B cell (primary cell): Measurements from ENCODE around the gene OTULIN. TPM values are rescaled to one million over a fixed set of nuclear protein-coding genes. Genes with fewer than 3 reads are reported as not detected.

Experiments
- ATAC-seq: fragments of 200-7000 bp; cut with Tn5 transposase; one replicate; pipeline ENCODE4 v1.10.0; 2021; ENCODE audit warnings: low read depth, mild to moderate bottlenecking, moderate number of reproducible peaks, moderate library complexity
- CTCF ChIA-PET: fragments of 350-600 bp; sonication (Branson Sonifier 250); formaldehyde crosslinking; loops from one replicate; lab custom pipeline; 2021; ENCODE audit warnings: antibody characterized with exemption, inconsistent platforms; lab: Charles Lee
- POLR2A ChIA-PET: fragments of 350-600 bp; sonication (Branson Sonifier 250); formaldehyde crosslinking; loops from one replicate; lab custom pipeline; 2021; ENCODE audit warnings: antibody characterized with exemption; lab: Charles Lee
- DNase-seq: peaks from one replicate; pipeline ENCODE4 v3.0.0; 2013
- H2AFZ ChIP-seq: 2 replicates; pipeline ENCODE4 v1.6.1; 2012; ENCODE audit warnings: mild to moderate bottlenecking, low read depth, low read length; ENCODE audit not compliant: insufficient read depth, poor library complexity, severe bottlenecking
- H3K27ac ChIP-seq, 2 donors: 1 replicate in 1 of 2; 2 replicates in 1 of 2; pipeline ENCODE4 v1.5.1; 2012 to 2013; ENCODE audit warnings: low read length in 2 of 2, mild to moderate bottlenecking in 2 of 2, moderate library complexity in 1 of 2
- H3K27me3 ChIP-seq, 4 experiments: fragments of 200-600 bp in 1 of 4; sonication (generic) in 1 of 4; replicated peaks in 1 of 4; 1 replicate in 2 of 4; 2 replicates in 2 of 4; pipeline versions ENCODE4 v1.6.1 to v1.7.0; 2013 to 2016; ENCODE audit warnings: low read length in 3 of 4, mild to moderate bottlenecking in 2 of 4, mixed read lengths in 1 of 4, moderate library complexity in 1 of 4; ENCODE audit not compliant: insufficient read depth in 4 of 4, control insufficient read depth in 3 of 4; ENCODE audit errors: control extremely low read depth in 1 of 4
- H3K36me3 ChIP-seq, 2 experiments: replicated peaks in 1 of 2; 1 replicate in 1 of 2; 2 replicates in 1 of 2; pipeline versions ENCODE4 v1.6.1 to v1.7.1; 2013; ENCODE audit warnings: low read length in 1 of 2; ENCODE audit not compliant: insufficient read depth in 2 of 2, control insufficient read depth in 1 of 2; ENCODE audit errors: control extremely low read depth in 1 of 2, extremely low read depth in 1 of 2
- H3K4me1 ChIP-seq, 2 donors: fragments of 200-600 bp in 1 of 2; sonication (generic) in 1 of 2; 1 replicate in 1 of 2; 2 replicates in 1 of 2; pipeline versions ENCODE4 v1.5.1 to v1.6.1; 2013 to 2017; ENCODE audit warnings: low read length in 2 of 2; ENCODE audit not compliant: control insufficient read depth in 2 of 2, insufficient read depth in 2 of 2
- H3K4me2 ChIP-seq: replicated peaks from 2 replicates; pipeline ENCODE3; 2012; ENCODE audit warnings: mild to moderate bottlenecking, low read depth, low read length; ENCODE audit not compliant: poor library complexity, severe bottlenecking
- H3K4me3 ChIP-seq, 5 experiments: fragments of 200-600 bp in 1 of 5; sonication (generic) in 1 of 5; 1 replicate in 3 of 5; 2 replicates in 2 of 5; pipeline versions ENCODE4 v1.5.1 to v1.7.0; 2011 to 2016; ENCODE audit warnings: low read length in 4 of 5, mild to moderate bottlenecking in 4 of 5, low read depth in 2 of 5, control low read depth in 1 of 5, moderate library complexity in 1 of 5; ENCODE audit not compliant: insufficient read depth in 1 of 5; ENCODE audit errors: control extremely low read depth in 1 of 5, extremely low read depth in 1 of 5
- H3K79me2 ChIP-seq: fragments of 200-600 bp; sonication (generic); one replicate; pipeline ENCODE4 v1.6.0; 2016; ENCODE audit warnings: low read length; ENCODE audit not compliant: control insufficient read depth, insufficient read depth
- H3K9ac ChIP-seq: fragments of 200-600 bp; sonication (generic); 2 replicates; pipeline ENCODE4 v1.6.1; 2017; ENCODE audit warnings: mild to moderate bottlenecking, low read length, moderate library complexity
- H3K9me3 ChIP-seq, 3 donors: one replicate each; pipeline versions ENCODE4 v1.6.1 to v1.7.1; 2013; ENCODE audit warnings: low read length in 2 of 3; ENCODE audit not compliant: control insufficient read depth in 2 of 3, insufficient read depth in 1 of 3; ENCODE audit errors: control extremely low read depth in 1 of 3
- H4K20me1 ChIP-seq: 2 replicates; pipeline ENCODE4 v1.6.0; 2012; ENCODE audit warnings: mild to moderate bottlenecking, low read length; ENCODE audit not compliant: insufficient read depth, control insufficient read depth, poor library complexity, severe bottlenecking
- H3K27ac Mint-ChIP-seq: one replicate; pipeline ENCODE4 v1.8.0; 2021; ENCODE audit warnings: mixed read lengths
- H3K27me3 Mint-ChIP-seq: one replicate; pipeline ENCODE4 v1.8.0; 2021; ENCODE audit warnings: mixed read lengths
- H3K4me1 Mint-ChIP-seq: one replicate; pipeline ENCODE4 v1.8.0; 2021; ENCODE audit warnings: mixed read lengths
- H3K4me3 Mint-ChIP-seq: one replicate; pipeline ENCODE4 v1.8.0; 2021; ENCODE audit warnings: mixed read lengths
- H3K9me3 Mint-ChIP-seq: one replicate; pipeline ENCODE4 v1.8.0; 2022; ENCODE audit warnings: mixed read lengths; ENCODE audit not compliant: insufficient read depth
- EZH2 ChIP-seq: IDR thresholded peaks from 2 replicates; pipeline ENCODE4 v1.6.1; 2012; ENCODE audit warnings: borderline replicate concordance, low read depth, mild to moderate bottlenecking, moderate library complexity, low read length; ENCODE audit not compliant: insufficient read depth, poor library complexity, severe bottlenecking
- WGBS: methylation state at CpG from one replicate; pipeline ENCODE4 v1.1.5; 2013; ENCODE audit warnings: missing lambda C conversion rate; ENCODE audit not compliant: insufficient coverage; 5-methylcytosine and 5-hydroxymethylcytosine counted together
- intact Hi-C: fragments of 100-400 bp; cut with micrococcal nuclease; formaldehyde crosslinking; loops from one replicate; pipeline ENCODE4 v1.10.0; 2022
- polyA plus RNA-seq: library from polyadenylated mRNA; depleted of rRNA; stranded (reverse); fragments of >200 nt; gene quantifications from 2 replicates; pipeline ENCODE4 v1.2.3, GENCODE V29; 2012
- total RNA-seq, 2 donors: library from RNA; stranded (reverse); fragments of 120-200 nt in 1 of 2; gene quantifications; 1 replicate in 1 of 2; 2 replicates in 1 of 2; pipeline versions ENCODE4 v1.2.3 to v1.2.4, GENCODE V29; 2013 to 2022
- TF ChIP-seq, protein P1 (sequence below): fragments of 200-600 bp; IDR thresholded peaks from one replicate; pipeline ENCODE4 v1.8.0; 2022; ENCODE audit warnings: antibody characterized with exemption, mild to moderate bottlenecking

OTULIN gene
- total and polyA plus RNA-seq, 2 donors (not counting 1 experiment from before 2014, with no cell fraction given): 8.4 to 64.4 TPM

DNA sequence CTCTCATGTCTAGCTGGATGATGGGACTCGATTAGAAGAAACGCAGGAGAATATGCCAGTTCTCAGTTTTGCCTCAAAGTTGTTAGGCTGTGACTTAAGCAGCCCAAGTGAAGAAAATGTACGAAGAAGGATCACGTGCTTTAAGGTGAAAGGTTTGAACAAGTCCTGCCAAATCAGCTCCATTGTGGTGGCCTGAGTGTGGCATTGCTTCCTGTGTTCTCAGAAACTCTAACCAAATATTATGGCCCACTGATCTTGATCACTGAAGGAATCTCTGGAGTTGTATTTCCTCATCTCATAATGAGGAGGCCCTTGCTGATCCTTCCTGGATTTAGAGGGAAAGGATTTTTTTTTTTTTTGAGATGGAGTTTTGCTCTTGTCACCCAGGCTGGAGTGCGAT, 44.0 kb downstream of the OTULIN start:
- ATAC-seq: no peak
- peaks cover 27% of the 10 kb centered on the region for H3K4me1 Mint-ChIP-seq
- Histone ChIP-seq H3K79me2 (no peaks in the 10 kb centered on the region), H3K36me3 (peaks cover 2 to 54% of the 10 kb centered on the region in 2 experiments), H3K4me1 (peaks cover 15 to 16% of the 10 kb centered on the region in 2 donors), H3K27me3 (no peaks in the 10 kb centered on the region), H3K27ac (peak overlapping the region in 1 of 2 donors; percentile 75), H3K4me3 (no peak overlapping the region), H4K20me1 (no peaks in the 10 kb centered on the region), H2AFZ (no peak overlapping the region), H3K9me3 (no peaks in the 10 kb centered on the region), H3K4me2 (no peak overlapping the region), H3K9ac (no peak overlapping the region)
- H3K27ac Mint-ChIP-seq: peak overlapping the region; percentile 39
- POLR2A ChIA-PET: no interaction called here
- H3K4me3 Mint-ChIP-seq: no peak overlapping the region
- no peaks in the 10 kb centered on the region for H3K27me3 Mint-ChIP-seq
- TF ChIP-seq, protein P1, sequence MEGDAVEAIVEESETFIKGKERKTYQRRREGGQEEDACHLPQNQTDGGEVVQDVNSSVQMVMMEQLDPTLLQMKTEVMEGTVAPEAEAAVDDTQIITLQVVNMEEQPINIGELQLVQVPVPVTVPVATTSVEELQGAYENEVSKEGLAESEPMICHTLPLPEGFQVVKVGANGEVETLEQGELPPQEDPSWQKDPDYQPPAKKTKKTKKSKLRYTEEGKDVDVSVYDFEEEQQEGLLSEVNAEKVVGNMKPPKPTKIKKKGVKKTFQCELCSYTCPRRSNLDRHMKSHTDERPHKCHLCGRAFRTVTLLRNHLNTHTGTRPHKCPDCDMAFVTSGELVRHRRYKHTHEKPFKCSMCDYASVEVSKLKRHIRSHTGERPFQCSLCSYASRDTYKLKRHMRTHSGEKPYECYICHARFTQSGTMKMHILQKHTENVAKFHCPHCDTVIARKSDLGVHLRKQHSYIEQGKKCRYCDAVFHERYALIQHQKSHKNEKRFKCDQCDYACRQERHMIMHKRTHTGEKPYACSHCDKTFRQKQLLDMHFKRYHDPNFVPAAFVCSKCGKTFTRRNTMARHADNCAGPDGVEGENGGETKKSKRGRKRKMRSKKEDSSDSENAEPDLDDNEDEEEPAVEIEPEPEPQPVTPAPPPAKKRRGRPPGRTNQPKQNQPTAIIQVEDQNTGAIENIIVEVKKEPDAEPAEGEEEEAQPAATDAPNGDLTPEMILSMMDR: no peak
- TF ChIP-seq EZH2: no peak
- intact Hi-C loops: no loop called here
- H3K9me3 Mint-ChIP-seq: no peaks in the 10 kb centered on the region
- WGBS: 92% methylated on average over 4 of the region's 5 CpGs
- no peak for DNase-seq
- CTCF ChIA-PET: interaction anchor here (0.7 to 4.4 kb wide), 3 partner anchors 19 to 249 kb away, joined by 3 to 24 read pairs (median 3); no protein-coding TSS in a partner anchor

DNA sequence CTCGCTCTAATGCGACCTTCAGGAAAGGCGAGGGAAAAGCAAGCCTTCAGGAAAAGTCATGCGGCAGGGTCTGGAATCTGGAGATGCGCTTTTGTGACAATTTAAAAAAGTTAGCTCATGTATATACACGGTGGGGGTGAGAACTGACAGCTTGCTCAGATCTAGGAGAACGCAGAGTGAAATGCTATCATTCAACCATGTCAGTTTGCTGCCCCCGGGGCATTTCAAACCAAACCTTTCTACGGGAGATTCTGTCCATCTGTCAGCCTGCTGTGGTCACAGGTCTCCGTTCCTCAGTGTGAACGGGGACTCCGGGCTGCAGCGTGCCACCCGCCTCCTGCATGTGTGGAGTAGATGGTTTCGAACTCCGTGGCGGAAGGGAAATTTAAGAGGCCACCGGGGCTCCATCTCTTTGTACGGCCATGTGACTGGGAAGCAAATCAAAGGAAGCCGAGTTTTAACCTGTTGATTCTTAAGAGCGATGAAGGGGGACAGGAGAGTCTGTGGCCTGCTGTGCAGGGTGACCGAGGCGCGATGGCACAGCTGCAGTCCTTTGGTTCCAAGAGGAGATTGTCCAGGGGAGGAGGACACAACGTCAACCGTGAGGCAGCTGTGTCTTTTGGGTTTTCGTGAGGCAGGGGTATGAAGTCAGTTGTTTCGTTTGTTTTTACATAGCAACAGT, 45.9 kb downstream of the OTULIN start:
- H4K20me1 ChIP-seq: no peaks in the 10 kb centered on the region
- H3K9ac ChIP-seq: no peak overlapping the region
- no peak for TF ChIP-seq EZH2
- TF ChIP-seq, protein P1: no peak
- Mint-ChIP-seq H3K27ac (no peak overlapping the region), H3K4me1 (peaks cover 20% of the 10 kb centered on the region), H3K27me3 (no peaks in the 10 kb centered on the region), H3K9me3 (no peaks in the 10 kb centered on the region), H3K4me3 (no peak overlapping the region)
- 98% methylated on average over 25 of the region's 28 CpGs for WGBS
- no peak overlapping the region for H3K4me2 ChIP-seq
- H3K27me3 ChIP-seq: no peaks in the 10 kb centered on the region
- no peaks in the 10 kb centered on the region for H3K9me3 ChIP-seq
- CTCF ChIA-PET: interaction anchor here (1.5 kb wide), 1 partner anchor 16 kb away, joined by 4 read pairs; no protein-coding TSS in a partner anchor
- H3K4me3 ChIP-seq: no peak overlapping the region
- H3K27ac ChIP-seq: no peak overlapping the region
- POLR2A ChIA-PET: no interaction called here
- H3K4me1 ChIP-seq: peaks cover 14 to 15% of the 10 kb centered on the region in 2 donors
- no peak overlapping the region for H2AFZ ChIP-seq
- peaks cover 2 to 61% of the 10 kb centered on the region in 2 experiments for H3K36me3 ChIP-seq
- no peak for DNase-seq
- ATAC-seq: no peak
- no peaks in the 10 kb centered on the region for H3K79me2 ChIP-seq
- intact Hi-C loops: no loop called here
